NCI-H2196 treated with DMSO at 0.1 percent for 48 hours (cell line): ENCODE results near the gene ZNF143.
"Not testable (repeated sequence)": the region's sequence is repeated elsewhere in the genome, so short reads cannot be mapped to it uniquely, and the experiment has no call there.

Experiments
- DNase-seq: peaks from one replicate; lab custom pipeline; 2025; ENCODE audit not compliant: unreplicated experiment; lab: John Stamatoyannopoulos, UW

The ZNF143 gene

DNA sequence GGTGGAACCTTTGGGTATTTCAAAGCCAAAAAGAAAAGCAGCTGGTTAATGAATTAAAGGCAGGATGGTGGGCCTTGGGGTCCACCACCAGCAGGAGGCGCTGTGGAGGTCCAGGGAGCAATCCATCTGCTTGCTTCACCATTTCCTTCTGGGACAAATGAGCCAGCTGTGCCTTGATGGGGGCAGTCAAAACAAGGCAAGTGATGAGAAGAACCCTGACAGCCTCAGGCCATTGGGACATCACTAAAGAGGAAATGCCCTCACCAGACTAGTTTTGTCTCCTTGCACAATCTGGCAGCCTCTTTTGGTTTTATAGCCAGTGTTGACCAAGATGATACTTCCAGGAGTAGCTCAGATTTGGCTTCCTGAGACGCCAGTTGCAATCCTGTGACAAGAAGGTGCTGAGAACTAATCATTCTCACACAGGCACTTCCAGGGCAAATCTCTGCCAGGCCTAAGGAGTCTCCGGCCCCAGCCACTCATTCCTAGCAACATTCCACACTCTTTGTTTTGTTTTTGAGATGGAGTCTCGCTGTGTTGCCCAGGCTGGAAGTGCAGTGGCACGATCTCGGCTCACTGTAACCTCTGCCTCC is 74.5 kb downstream of the ZNF143 start:
- no peak for DNase-seq

DNA sequence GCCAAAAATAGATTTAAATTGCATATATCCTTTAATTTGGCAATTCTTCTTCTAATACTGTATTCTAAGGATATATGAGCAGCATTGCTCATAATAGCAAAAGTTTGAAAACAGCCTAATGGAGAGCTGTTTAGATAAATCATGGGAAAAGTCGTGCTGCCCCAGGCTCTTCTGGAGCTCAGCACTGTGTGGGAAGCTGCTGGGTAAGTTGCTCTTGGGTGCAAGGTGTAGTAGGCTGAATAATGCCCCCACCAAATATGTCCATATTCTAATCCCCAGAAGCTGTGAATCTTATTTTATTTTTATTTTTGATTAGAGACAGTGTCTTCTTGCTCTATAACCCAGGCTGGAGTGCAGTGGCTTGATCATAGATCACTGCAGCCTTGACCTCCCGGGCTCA is 77.7 kb downstream of the ZNF143 start:
- no peak for DNase-seq

DNA sequence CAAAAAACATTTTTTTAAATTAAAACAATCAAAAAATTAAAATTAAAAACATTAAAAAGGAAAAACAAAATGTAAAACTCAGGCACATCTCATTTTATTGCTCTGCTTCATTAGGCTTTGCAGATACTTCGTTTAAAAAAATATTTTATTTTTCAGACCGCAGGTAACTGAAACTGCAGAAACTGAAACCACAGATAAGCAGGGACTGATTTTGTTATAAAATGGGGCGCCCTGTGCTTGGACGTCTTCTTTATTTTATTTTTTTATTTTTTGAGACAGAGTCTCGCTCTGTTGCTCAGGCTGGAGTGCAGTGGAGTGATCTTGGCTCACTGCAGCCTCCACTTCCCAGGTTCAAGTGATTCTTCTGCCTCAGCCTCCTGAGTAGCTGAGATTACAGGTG is 88.4 kb downstream of the ZNF143 start:
- not testable (repeated sequence) for DNase-seq

DNA sequence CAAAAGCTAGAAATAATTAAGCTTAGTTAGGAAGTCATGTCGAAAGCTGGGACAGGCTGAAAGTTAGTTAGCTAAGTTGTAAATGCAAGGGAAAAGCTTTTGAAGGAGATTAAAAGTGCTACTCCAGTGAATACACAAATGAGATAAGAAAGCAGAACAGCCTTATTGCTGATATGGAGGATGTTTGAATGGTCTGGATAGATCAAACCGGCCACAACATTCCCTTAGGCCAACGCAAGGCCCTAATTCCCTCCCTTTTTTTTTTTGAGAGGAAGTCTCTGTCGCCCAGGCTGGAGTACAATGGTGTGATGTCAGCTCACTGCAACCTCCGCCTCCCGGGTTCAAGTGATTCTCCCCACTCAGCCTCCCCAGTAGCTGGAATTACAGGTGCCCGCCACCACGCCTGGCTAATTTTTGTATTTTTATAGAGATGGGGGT is 89.4 kb downstream of the ZNF143 start:
- DNase-seq: no peak

DNA sequence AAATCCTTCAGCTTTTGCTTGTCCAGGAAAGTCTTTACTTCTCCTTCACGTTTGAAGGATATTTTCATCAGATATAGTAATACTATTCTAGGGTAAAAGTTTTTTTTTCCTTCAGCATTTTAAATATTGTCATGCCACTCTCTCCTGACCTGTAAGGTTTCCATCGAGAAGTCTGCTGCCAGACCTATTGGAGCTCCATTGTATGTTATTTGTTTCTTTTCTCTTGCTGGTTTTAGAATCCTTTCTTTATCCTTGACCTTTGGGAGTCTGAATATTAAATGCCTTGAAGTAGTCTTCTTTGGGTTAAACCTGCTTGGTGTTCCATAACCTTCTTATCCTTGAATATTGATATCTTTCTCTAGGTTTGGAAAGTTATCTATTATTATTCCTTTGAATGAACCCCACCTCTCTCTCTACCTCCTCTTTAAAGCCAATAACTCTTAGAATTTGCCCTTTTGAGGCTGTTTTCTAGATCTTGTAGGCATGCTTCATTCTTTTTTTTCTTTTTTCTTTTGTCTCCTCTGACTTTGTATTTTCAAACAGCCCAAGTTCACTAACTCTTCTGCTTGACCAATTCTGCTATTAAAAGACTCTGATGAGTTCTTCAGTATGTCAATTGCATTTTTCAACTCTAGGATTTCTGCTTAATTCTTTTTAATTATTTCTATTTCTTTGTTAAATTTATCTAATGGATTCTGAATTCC is 100.6 kb downstream of the ZNF143 start:
- DNase-seq: no peak

DNA sequence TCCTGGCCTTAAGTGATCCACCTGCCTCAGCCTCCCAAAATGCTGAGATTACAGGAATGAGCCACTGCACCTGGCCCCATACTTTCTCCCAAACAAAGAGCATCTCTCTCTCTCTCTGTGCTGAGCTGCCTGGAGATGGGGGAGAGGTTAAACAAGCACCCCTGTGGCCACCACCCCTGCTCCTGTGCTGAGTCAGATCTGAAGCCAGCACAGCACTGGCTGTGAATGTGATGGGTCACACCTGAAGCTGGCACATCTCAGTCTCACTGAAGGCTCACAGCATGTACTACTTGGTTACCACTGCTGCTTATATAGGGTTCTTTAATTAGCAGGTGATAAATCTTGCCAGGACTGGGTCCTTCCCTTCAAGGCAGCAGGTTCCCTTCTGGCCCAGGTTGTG is 101.9 kb downstream of the ZNF143 start:
- no peak for DNase-seq

DNA sequence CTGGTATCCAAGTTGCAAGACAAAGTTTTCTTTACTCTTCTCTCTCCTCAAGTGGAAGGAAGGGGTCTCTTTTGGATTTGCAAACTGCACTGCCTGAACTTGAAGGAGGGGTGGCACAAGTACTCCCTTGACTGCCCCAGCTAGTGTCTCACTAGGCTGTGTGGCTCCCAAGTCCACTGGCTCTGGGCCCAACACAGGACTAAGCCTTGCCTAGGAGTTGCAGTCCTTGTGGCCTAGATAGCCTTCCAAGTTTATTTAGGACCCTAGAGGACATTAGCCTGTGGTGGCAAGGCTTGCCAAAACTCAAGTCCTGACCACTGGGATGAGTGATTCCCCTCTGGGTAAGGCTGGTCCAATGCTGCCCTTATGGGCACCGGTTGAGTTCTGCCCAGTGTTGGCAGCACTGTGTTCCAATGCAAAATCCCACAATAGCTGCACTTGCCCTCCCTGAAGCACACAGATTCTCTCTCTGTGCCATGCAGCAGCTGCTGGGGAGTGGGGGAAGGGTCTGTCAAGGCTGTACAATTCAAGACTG is 102.5 kb downstream of the ZNF143 start:
- no peak for DNase-seq

DNA sequence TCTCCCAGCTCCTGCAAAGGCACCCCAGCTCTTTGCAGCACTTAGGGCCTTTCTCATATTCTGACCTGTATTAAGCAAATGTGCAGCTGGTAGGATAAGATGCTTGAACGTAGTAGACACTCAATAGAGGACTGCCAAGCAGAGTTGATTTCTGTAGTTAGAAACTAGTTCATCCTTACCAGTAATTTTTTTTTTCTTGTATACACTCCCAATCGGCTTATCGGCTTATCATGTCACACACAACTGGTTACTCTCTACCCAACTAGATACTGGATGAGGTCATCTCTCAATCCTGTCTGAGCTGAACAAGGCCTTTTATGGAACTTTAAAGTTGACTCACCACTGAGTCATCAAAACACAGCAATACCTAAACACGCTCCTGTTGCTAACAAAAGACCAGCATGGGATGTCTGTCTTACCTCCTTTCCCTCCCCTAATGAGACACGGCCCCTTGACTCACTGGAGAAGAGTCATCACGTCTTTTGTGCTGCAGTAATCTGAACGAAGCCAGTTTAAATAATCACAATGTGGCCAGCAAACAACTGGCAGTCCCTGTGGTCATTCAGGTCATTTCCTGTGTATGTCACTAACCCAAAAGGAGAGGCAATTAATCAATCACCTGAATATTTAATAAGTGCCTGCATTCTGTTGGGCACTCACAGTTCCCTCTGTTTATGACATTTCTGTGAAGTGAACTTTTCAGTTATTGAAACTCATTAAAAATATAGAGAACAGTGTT is 105.2 kb downstream of the ZNF143 start:
- peak; percentile 91 for DNase-seq

DNA sequence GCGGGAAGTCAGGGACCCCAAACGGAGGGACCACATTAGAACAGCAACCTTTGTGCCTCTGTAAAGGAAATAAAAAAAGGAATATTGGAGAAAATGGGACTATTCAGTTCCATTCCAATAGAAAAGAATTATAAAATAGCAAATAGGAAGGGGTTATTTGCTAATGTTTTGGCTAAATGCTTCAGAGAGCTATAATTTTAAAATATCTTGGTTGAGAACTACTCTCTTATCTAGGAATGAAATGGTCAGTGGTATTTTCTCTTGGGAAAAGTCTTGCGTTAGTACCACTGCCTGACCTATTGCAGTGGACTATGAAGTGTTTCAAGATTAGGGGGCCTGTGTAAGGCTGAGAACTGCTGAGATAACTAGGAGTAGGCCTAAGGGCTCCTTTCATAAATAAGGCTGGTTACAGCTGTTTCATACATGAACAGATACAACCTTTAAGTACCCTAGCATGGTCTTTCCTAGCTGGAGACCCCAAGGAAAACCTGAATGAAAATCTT is 105.8 kb downstream of the ZNF143 start:
- DNase-seq: no peak

DNA sequence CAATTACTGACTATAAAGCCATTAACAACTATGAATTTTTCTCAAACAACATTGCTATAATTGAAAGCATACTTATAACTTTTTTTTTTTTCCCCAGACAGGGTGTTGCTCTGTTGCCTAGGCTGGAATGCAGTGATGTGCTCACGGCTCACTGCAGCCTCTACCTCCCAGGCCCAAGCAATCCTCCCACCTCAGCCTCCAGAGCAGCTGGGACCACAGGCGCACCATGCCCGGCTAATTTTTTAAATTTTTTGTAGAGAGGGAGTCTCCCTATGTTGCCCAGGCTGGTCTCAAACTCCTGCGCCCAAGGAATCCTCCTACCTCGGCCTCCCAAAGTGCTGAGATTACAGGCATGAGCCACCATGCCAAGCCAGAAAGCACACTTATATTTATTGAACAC is 106.6 kb downstream of the ZNF143 start:
- DNase-seq: no peak

DNA sequence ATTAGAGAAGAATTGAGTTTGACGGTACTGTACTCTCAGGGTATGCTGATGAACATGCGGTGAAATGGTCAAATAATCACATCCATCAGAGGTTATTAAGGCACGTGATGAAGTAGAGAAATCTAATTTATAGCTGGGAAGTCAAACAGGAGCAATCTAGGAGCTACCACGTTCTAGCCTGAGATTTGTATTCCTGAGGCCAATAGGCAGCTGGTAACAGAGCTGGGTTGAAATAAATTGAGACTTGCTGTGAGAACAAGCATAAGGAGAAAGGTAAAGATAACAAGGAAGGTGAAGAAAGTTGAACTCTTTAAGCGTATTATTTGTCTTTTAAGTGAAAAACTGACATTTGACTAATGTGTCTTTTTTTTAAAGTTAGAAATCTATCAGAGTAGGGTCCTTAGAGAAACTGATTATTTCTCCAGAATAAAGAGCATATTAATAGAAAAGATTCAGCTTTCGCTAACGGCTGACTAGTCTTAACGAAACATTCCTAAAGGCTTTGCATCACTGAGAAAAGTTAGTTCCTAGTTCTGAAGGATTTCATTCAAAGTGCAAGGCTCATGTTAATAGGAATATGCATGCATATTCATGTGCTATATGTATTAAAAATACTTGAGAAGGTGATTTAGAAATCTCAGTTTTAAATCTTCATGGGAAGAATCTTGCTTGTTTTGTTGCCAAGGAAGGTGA is 107.5 kb downstream of the ZNF143 start:
- no peak for DNase-seq

DNA sequence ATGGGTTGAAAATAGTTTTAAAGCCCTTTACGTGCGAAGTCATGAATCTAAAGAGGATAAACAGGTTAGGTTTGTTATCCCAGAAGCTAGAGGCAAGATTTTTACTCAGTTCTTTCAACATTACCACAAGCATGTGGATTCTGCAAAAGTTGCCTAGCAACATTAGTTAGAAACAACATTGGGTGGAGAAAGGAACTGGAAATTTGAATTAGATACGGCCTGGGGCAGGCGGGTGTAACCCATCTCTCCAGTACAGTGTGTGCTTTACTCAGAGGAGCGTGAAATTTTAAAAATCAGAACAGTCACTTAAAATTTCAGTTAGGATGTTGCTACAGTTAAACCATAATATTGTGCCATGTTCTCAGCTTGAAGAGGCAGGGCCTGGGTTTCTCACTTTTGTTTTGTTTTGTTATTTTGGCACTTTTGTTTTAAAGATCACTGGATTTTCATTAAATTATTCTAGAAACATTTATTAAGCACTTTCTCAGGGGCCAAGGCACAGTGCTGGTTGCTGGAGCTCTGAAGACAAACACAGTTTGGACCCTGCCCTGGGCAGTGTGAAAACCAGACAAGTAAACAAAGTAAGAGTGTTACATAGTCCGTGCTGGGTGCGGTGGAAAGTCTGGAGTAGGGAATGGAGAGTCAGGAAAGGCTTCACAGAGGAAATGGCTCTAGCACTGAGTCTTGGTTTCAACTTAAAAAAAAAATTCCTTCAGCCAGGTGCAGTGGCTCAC is 108.2 kb downstream of the ZNF143 start:
- DNase-seq: peak; percentile 68

DNA sequence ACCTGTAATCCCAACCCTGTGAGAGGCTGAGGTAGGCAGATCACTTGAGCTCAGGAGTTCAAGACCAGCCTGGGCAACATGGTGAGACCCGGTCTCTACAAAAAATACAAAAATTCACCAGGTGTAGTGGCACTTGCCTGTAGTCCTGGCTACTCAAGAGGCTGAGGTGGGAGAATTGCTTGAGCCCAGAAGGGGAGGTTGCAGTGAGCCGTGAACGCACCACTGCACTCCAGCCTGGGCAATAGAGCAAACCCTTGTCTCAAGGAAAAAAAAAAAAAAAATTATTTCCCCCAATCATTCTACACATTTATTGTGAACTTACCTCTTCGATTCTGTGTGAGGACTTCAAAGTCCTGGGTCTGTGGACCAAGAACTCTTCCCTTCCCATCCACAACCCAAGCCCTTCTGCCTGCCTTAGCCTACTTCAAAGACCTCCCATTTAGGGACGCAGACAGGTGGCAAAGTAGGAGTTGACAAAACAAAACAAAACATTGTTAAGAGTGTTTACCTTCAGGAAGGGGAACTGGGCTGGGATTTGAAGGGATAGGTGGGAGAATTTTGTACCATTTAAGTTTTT is 108.9 kb downstream of the ZNF143 start:
- DNase-seq: no peak

DNA sequence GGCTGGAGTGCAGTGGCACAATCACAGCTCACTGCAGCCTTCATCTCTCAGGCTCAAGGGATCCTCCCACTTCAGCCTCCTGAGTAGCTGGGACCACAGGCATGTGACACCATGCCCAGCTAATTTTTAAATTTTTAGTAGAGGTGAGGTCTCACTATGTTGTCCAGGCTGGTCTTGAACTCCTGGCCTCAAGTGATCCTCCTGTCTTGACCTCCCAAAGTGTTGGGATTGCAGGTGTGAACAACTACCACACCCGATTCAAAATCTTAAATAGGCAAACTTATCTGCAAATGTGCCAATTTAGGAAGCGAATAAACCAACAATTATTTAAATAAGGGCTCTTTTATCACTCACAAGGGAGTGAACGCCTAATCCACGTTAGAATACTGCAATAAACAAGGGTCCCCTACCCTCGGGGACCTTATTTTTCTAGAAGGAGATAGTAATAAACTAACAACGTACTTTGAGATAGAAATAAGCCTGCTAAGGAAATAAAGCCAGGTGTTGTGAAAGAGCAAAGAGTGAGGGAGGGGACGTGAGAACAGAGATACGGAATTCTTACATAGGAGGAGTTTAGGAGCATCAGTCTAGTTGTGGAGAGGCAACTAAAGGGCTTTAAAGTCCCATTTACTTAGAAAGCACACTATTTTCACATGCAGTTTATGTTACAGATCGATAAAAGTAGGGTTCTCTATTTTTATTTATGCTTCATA is 109.7 kb downstream of the ZNF143 start:
- no peak for DNase-seq

DNA sequence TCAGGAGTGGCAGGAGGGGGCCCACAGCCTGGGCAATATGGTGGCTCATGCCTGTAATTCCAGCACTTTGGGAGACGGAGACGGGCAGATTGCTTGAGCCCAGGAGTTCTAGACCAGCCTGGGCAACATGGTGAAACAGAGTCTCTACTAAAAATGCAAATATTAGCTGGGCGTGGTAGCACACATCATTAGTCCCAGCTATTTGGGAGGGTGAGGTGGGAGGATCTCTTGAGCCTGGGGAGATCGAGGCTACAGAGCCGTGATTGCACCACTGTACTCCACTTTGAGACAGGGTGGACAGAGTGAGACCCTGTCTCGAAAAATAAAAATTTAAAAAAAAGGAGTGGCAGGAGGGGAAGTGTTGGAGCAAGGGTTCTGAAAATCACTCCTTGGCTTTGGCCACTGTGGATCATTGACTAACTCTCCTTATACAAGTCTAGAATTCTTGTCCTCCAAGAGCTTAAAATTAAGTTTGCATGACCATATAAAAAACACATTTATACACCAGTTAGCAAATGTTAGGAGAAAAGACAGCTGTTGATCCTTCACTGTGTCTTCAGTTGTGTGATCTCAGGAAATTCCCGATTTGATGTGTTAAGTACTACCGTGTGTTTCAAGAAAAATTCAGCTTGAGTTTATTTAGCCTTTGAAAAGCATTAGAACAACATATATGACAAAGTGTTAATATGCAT is 110.4 kb downstream of the ZNF143 start:
- no peak for DNase-seq

DNA sequence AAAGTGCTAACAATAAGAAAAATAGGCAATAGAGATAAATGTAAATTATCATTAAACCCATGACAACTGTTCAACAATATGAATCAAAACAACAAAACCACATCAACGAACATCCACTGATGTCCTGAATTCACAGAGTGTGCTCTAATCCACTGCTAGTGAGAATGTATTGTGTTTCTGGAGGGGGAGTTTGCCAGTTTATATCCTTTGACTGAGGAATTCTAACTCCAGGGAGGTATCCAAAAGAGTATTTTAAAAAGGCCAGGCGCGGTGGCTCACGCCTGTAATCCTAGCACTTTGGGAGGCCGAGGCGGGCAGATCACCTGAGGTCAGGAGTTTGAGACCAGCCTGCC is 110.9 kb downstream of the ZNF143 start:
- no peak for DNase-seq

DNA sequence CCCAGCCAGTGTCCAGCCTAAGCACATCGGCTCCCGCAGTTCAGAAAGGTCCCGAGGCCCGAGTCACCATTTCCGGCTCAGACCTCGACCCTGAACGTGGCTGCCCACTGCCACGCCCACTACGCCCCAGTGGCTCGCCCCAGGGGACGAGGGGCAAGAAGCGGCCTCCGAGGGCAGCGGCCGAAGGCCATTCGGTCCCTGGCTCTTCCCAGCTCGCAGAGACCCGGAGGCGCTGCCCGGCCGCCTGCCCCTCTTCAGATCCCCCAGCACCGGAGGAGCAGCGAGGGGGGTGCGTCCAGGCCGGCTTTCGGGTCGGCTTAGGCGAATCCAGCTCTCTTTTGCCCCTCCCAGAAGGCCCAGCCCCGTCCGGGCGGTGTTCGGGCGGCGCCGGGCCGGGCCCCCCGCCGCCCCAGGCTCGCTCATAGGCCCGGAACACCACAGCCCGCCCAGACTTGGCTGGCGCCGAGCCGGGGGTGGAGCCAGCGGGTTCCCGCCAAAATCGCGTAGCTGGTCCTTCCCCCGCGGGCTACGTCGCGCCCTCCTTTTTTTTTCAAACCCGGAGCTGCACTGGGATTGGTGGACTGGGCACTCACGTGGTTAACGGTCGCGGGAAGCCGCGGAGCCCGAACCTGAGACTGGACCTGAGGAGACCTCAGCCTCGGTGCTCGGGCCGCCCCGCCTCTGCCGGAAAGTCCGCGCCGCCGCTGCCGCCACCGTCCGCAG is 112.4 kb downstream of the ZNF143 start, which contains the start of gene WEE1:
TSS of gene WEE1 (plus strand) at position 619 of the 723 bp plus-strand sequence. CDS start 264 bp downstream, outside the sequence.
- peak; percentile 94 for DNase-seq
